ENCODE results near the gene RSPH1. TPM values are rescaled to one million over a fixed set of nuclear protein-coding genes. Genes with fewer than 3 reads are reported as not detected.

RSPH1 gene
- total and polyA plus RNA-seq, 2 of the 8 experiments (the other 6 are each of a cell fraction or from before 2014, with no cell fraction given), result 0.24 TPM; not detected in 1

DNA sequence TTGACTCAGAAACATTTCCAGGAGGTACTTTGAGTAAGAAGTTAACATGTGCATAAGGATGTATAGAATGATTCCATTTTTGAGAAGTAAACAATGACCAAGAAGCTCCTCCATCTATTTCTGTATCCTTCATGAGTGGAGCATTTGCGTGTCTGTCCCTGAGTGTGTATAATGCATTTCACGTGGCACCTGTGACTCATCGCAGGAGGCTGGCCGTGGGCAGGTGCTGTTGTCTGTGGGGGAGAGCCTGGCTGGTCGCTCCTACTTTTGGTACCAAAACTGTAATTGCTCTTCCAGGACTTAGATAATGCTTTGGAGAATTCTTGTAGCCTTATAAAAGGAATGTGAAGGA is 34.1 kb upstream of the RSPH1 start (continued):
- TF ChIP-seq CTBP2 (IDR thresholded peaks at IDR 0.05; ENCODE audit: borderline replicate concordance, insufficient read depth, insufficient read length, low read length), result no peak
- no peak for TF ChIP-seq BACH1 (IDR thresholded peaks at IDR 0.05; ENCODE audit: low read length)

Measured in H1 (cell line).